HG03354 (cell line): ENCODE data around the gene LY6G5B.
A peak's percentile ranks its signal among the peaks of the same experiment; 100 is the strongest.

Source experiments
- ATAC-seq: cut with Tn5 transposase; IDR thresholded peaks from one replicate; pipeline ENCODE4 v1.9.1; 2021; ENCODE audit warnings: mild to moderate bottlenecking; ENCODE audit not compliant: unreplicated experiment, poor library complexity, severe bottlenecking

Gene LY6G5B

GRCh38 chr6:31669676-31670075, at the start of gene LY6G5B:
Gene LY6G5B, plus strand, starts transcription at chr6:31669976. Its CDS starts 975 bp downstream, at chr6:31670951.
- no peak for ATAC-seq

GRCh38 chr6:31620586-31621319, 49.0 kb upstream of the LY6G5B start, which contains the start of gene PRRC2A:
Gene PRRC2A, plus strand, starts transcription at chr6:31620715. Its CDS starts 2,075 bp downstream, at chr6:31622790.
- peak; percentile 39 for ATAC-seq

GRCh38 chr6:31621320-31621939, 48.3 kb upstream of the LY6G5B start:
- no peak for ATAC-seq

- ATAC-seq: no peak
These were observed 47.8 kb upstream of the LY6G5B start for GRCh38 chr6:31621991-31622390.

GRCh38 chr6:31622684-31623091, 47.1 kb upstream of the LY6G5B start:
- ATAC-seq: no peak

- ATAC-seq: no peak
These were observed 45.7 kb upstream of the LY6G5B start for GRCh38 chr6:31624070-31624469.

GRCh38 chr6:31626952-31627351, 42.8 kb upstream of the LY6G5B start:
- no peak for ATAC-seq

- ATAC-seq: no peak
These were observed 42.0 kb upstream of the LY6G5B start for GRCh38 chr6:31627690-31628287.

- ATAC-seq: no peak
These were observed 40.8 kb upstream of the LY6G5B start for GRCh38 chr6:31629014-31629413.

- no peak for ATAC-seq
These were observed 39.4 kb upstream of the LY6G5B start for GRCh38 chr6:31630177-31630934.

GRCh38 chr6:31631209-31631608, 38.6 kb upstream of the LY6G5B start:
- ATAC-seq: no peak

- ATAC-seq: no peak
These were observed 38.0 kb upstream of the LY6G5B start for GRCh38 chr6:31631681-31632278.

- ATAC-seq: no peak
These were observed 37.4 kb upstream of the LY6G5B start for GRCh38 chr6:31632279-31632946.

GRCh38 chr6:31633447-31633846, 36.3 kb upstream of the LY6G5B start:
- ATAC-seq: no peak

- no peak for ATAC-seq
These were observed 35.6 kb upstream of the LY6G5B start for GRCh38 chr6:31634131-31634530.

- no peak for ATAC-seq
These were observed 34.7 kb upstream of the LY6G5B start for GRCh38 chr6:31634969-31635575.

GRCh38 chr6:31636698-31637596, 32.8 kb upstream of the LY6G5B start:
- ATAC-seq: no peak

GRCh38 chr6:31639043-31639442, 30.7 kb upstream of the LY6G5B start:
- ATAC-seq: no peak
